Measurements from ENCODE around the gene CORO1C.

- TF ChIP-seq CTCF (IDR thresholded peaks at IDR 0.05) (no peak), POLR2A (IDR thresholded peaks at IDR 0.05) (no peak)
These were observed 54.6 kb downstream of the CORO1C start for GRCh38 chr12:108676707-108677106.
